NCI-H748 treated with DMSO at 0.1 percent for 48 hours (cell line): ENCODE data around the gene ST13.
"Not testable (repeated sequence)": the region's sequence is repeated elsewhere in the genome, so short reads cannot be mapped to it uniquely, and the experiment has no call there.

Experiments used
- DNase-seq: peaks from one replicate; lab custom pipeline; 2025; lab: John Stamatoyannopoulos, UW

The ST13 gene

GRCh38 chr22:40838486-40838885 lies 18.0 kb downstream of the ST13 start:
- no peak for DNase-seq

- DNase-seq, result no peak
These were observed 21.8 kb downstream of the ST13 start for GRCh38 chr22:40834619-40835018.

- DNase-seq, result no peak
These were observed 27.3 kb downstream of the ST13 start for GRCh38 chr22:40829131-40829530.

- DNase-seq, result no peak
These were observed 29.3 kb downstream of the ST13 start for GRCh38 chr22:40826984-40827741.

- DNase-seq, result not testable (repeated sequence)
These were observed 30.1 kb downstream of the ST13 start for GRCh38 chr22:40826292-40826691.

- no peak for DNase-seq
These were observed 33.0 kb downstream of the ST13 start for GRCh38 chr22:40823426-40823825.

GRCh38 chr22:40819599-40820140 lies 36.8 kb downstream of the ST13 start:
- peak; percentile 10 for DNase-seq

- peak; percentile 83 for DNase-seq
These were observed 37.5 kb downstream of the ST13 start, which contains the start of gene SLC25A17 for GRCh38 chr22:40818747-40819598. Gene SLC25A17, minus strand, starts transcription at chr22:40819346. Its CDS starts 98 bp downstream, at chr22:40819248.

GRCh38 chr22:40818192-40818746 lies 38.2 kb downstream of the ST13 start:
- DNase-seq, result no peak

GRCh38 chr22:40817737-40818136 lies 38.7 kb downstream of the ST13 start:
- DNase-seq, result no peak

- no peak for DNase-seq
These were observed 42.5 kb downstream of the ST13 start for GRCh38 chr22:40813912-40814315.

GRCh38 chr22:40808018-40808841 lies 48.2 kb downstream of the ST13 start:
- DNase-seq, result no peak

GRCh38 chr22:40806711-40807110 lies 49.7 kb downstream of the ST13 start:
- no peak for DNase-seq

- DNase-seq, result no peak
These were observed 50.7 kb downstream of the ST13 start for GRCh38 chr22:40805699-40806203.

GRCh38 chr22:40805239-40805638 lies 51.2 kb downstream of the ST13 start:
- no peak for DNase-seq

GRCh38 chr22:40803321-40803720 lies 53.1 kb downstream of the ST13 start:
- DNase-seq, result no peak

- DNase-seq, result no peak
These were observed 57.4 kb downstream of the ST13 start for GRCh38 chr22:40799008-40799407.

- DNase-seq, result no peak
These were observed 59.0 kb downstream of the ST13 start for GRCh38 chr22:40797427-40797826.

- no peak for DNase-seq
These were observed 64.0 kb downstream of the ST13 start for GRCh38 chr22:40792451-40792850.

- DNase-seq, result no peak
These were observed 65.2 kb downstream of the ST13 start for GRCh38 chr22:40791241-40791640.

- DNase-seq, result no peak
These were observed 67.3 kb downstream of the ST13 start for GRCh38 chr22:40789131-40789530.
